Sigmoid colon (tissue), 4 donors: ENCODE data around the gene HEATR5A.

ENCODE experiments used
- EP300 ChIP-seq, 4 donors: sonication (generic); formaldehyde crosslinking; IDR thresholded peaks; one replicate each; pipeline ENCODE4 v1.6.1; 2017; ENCODE audit warnings: antibody characterized with exemption in 4 of 4
- POLR2A ChIP-seq, 2 donors: fragments of 450-650 bp; IDR thresholded peaks; one replicate each; pipeline ENCODE4 v1.6.1; 2016; ENCODE audit warnings: antibody characterized with exemption in 2 of 2, mild to moderate bottlenecking in 2 of 2, moderate library complexity in 2 of 2
- TF ChIP-seq, protein P1 (sequence below), 4 experiments: fragments of 450-650 bp in 3 of 4; fragments of 200-600 bp in 1 of 4; IDR thresholded peaks; one replicate each; pipeline ENCODE4 v1.5.1; 2016 to 2019; ENCODE audit warnings: antibody characterized with exemption in 4 of 4, mild to moderate bottlenecking in 3 of 4, moderate library complexity in 2 of 4

DNA sequence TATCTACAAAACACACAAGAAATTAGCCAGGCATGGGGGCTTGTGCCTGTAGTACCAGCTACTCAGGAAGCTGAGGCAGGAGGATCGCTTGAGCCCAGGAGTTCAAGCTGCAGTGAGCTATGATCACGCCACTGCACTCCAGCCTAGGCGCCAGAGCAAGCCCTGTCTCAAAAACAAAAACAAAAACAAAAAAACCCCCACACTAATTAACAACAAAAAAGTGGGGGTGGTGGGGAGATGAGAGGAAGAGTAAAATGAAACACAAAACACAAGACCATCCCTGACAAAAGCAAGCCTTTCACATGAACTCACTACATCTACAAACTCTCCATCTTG is 158.9 kb downstream of the HEATR5A start:
- no peak for TF ChIP-seq EP300 (IDR thresholded peaks at IDR 0.05)
- TF ChIP-seq, protein P1, sequence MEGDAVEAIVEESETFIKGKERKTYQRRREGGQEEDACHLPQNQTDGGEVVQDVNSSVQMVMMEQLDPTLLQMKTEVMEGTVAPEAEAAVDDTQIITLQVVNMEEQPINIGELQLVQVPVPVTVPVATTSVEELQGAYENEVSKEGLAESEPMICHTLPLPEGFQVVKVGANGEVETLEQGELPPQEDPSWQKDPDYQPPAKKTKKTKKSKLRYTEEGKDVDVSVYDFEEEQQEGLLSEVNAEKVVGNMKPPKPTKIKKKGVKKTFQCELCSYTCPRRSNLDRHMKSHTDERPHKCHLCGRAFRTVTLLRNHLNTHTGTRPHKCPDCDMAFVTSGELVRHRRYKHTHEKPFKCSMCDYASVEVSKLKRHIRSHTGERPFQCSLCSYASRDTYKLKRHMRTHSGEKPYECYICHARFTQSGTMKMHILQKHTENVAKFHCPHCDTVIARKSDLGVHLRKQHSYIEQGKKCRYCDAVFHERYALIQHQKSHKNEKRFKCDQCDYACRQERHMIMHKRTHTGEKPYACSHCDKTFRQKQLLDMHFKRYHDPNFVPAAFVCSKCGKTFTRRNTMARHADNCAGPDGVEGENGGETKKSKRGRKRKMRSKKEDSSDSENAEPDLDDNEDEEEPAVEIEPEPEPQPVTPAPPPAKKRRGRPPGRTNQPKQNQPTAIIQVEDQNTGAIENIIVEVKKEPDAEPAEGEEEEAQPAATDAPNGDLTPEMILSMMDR (IDR thresholded peaks at IDR 0.05) = no peak
- no peak for TF ChIP-seq POLR2A (IDR thresholded peaks at IDR 0.05)
